ENCODE data around the gene SDSL. TPM values are rescaled to one million over a fixed set of nuclear protein-coding genes. Genes with fewer than 3 reads are reported as not detected.

Gene SDSL
- total and polyA plus RNA-seq, 9 donors = 0.43 to 19.3 (median 3.7) TPM

GRCh38 chr12:113465808-113466453, 43.8 kb downstream of the SDSL start:
- DNase-seq = no peak
- Histone ChIP-seq H3K27ac (no peak overlapping the region), H3K36me3 (no peaks in the 10 kb centered on the region), H3K4me1 (ENCODE audit: insufficient read depth) (peaks cover 17% of the 10 kb centered on the region), H3K9me3 (no peaks in the 10 kb centered on the region), H3K4me3 (no peak overlapping the region), H3K27me3 (peaks cover 5% of the 10 kb centered on the region)
- 1 to 3% (median 3%) methylated on average over 12 to 13 of the region's 13 CpGs for WGBS, 3 donors
- intact Hi-C loops (cut with DNase I) = loop anchor here in 2 of 4 donors (10.0 kb wide), 1 partner anchor 449 kb away; no protein-coding TSS in a partner anchor
- TF ChIP-seq CTCF (IDR thresholded peaks at IDR 0.05) (no peak), EP300 (IDR thresholded peaks at IDR 0.05) (no peak), POLR2A (IDR thresholded peaks at IDR 0.05) (no peak)

GRCh38 chr12:113466454-113467141, 44.4 kb downstream of the SDSL start:
- TF ChIP-seq EP300 (IDR thresholded peaks at IDR 0.05) (no peak), CTCF (IDR thresholded peaks at IDR 0.05) (no peak)
- Histone ChIP-seq H3K4me1 (ENCODE audit: insufficient read depth) (peaks cover 17% of the 10 kb centered on the region), H3K4me3 (no peak overlapping the region), H3K27ac (no peak overlapping the region), H3K27me3 (peaks cover 5% of the 10 kb centered on the region), H3K36me3 (no peaks in the 10 kb centered on the region), H3K9me3 (no peaks in the 10 kb centered on the region)
- DNase-seq = no peak
- WGBS, 3 donors = 2 to 5% (median 3%) methylated on average over 25 to 26 of the region's 26 CpGs
- intact Hi-C loops (cut with DNase I) = loop anchor here in 2 of 4 donors (10.0 kb wide), 1 partner anchor 448 kb away; no protein-coding TSS in a partner anchor

- Histone ChIP-seq H3K27me3 (peaks cover 5% of the 10 kb centered on the region), H3K36me3 (no peaks in the 10 kb centered on the region), H3K27ac (no peak overlapping the region), H3K4me1 (ENCODE audit: insufficient read depth) (peaks cover 17% of the 10 kb centered on the region), H3K9me3 (no peaks in the 10 kb centered on the region), H3K4me3 (no peak overlapping the region)
- no peak for DNase-seq
- intact Hi-C loops (cut with DNase I) = loop anchor here in 2 of 4 donors (10.0 kb wide), 1 partner anchor 448 kb away; no protein-coding TSS in a partner anchor
- TF ChIP-seq POLR2A (IDR thresholded peaks at IDR 0.05) (no peak), EP300 (IDR thresholded peaks at IDR 0.05) (no peak), CTCF (IDR thresholded peaks at IDR 0.05) (no peak)
- 0 to 2% (median 2%) methylated on average over 30 to 31 of the region's 31 CpGs for WGBS, 3 donors
Measured at GRCh38 chr12:113467142-113467501, 44.9 kb downstream of the SDSL start.

GRCh38 chr12:113467502-113468364, 45.6 kb downstream of the SDSL start:
- no peaks in the 10 kb centered on the region for H3K9me3 ChIP-seq
- H3K4me3 ChIP-seq = no peak overlapping the region
- WGBS, 3 donors = 1 to 2% (median 1%) methylated on average over 66 to 78 of the region's 78 CpGs
- intact Hi-C loops (cut with DNase I) = loop anchor here in 2 of 4 donors (10.0 kb wide), 1 partner anchor 447 kb away; no protein-coding TSS in a partner anchor
- no peak for TF ChIP-seq EP300 (IDR thresholded peaks at IDR 0.05)
- no peak for TF ChIP-seq CTCF (IDR thresholded peaks at IDR 0.05)
- TF ChIP-seq POLR2A (IDR thresholded peaks at IDR 0.05) = no peak
- no peak overlapping the region for H3K27ac ChIP-seq
- DNase-seq = no peak
- H3K36me3 ChIP-seq = no peaks in the 10 kb centered on the region
- peaks cover 17% of the 10 kb centered on the region for H3K4me1 ChIP-seq (ENCODE audit: insufficient read depth)
- H3K27me3 ChIP-seq = peaks cover 5% of the 10 kb centered on the region
